Stimulated activated CD8-positive, alpha-beta memory T cell treated with anti-CD3 and anti-CD28 coated beads, Interleukin-2, amount 100 ng/mL, for 1 hour (primary cell): ENCODE results near the gene STK4.

Source experiments
- DNase-seq, 2 donors: peaks; one replicate each; pipeline ENCODE4 v3.0.0-alpha.2; 2020; ENCODE audit warnings: low read depth in 2 of 2

The STK4 gene

DNA sequence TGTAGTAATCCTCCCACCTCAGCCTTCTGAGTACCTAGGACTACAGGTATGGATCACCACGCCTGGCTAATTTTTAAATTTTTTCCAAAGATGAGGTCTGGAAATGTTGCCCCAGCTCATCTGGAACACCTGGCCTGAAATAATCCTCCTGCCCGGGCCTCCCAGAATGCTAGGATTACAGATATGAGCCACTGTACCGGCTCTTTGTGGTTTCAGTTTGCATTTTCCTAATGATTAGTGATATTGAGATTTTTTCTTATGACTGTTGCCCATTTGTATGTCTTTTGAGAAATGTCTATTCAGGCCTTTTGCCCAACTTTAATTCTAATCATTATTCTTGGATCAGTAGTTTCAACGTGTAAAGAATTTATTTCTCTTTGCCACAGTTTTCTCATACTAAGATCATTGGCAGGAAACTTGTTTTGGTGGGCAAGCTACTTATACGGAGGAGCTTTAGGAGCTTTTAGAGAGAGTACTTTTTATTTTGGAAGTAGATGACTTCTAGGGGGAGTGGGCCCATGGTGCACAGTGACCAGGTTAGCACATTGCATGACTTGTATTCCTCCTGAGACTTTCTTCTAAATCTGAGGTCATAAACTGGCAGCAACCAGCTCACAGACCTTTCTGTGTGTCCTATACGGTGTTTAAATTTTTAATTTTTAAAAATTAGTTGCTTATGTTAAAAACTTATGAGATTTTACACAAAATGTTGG is 62.3 kb downstream of the STK4 start:
- DNase-seq = no peak

DNA sequence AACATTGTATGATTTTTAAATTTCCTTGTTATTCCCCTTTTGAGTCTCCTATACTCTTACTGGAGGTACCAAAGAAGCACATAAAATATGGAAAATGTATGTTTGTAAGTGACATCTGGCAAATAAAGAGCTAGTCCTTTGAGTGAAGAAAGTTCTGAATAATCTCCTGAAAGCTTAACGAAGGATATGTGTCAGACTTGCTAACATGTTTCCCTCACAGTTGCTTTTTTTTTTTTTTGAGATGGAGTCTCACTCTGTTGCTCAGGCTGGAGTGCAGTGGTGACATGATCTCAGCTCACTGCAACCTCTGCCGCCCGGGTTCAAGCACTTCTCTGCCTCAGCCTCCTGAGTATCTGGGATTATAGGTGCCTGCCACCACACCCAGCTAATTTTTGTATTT is 63.6 kb downstream of the STK4 start:
- no peak for DNase-seq

DNA sequence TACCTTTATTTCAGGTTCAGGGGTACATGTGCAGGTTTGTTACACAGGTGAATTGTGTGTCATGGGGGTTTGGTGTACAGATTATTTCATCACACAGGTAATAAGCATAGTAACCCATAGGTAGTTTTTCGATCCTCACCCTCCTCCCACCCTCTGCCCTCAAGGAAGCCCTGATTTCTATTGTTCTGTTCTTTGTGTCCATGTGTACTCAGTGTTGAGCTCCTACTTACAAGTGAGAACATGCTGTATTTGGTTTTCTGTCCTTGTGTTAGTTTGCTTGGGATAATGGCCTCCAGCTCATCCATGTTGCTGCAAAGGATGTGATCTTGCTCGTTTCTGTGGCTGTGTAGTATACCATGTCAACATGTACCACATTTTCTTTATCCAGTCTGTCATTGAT is 66.0 kb downstream of the STK4 start:
- DNase-seq = no peak

DNA sequence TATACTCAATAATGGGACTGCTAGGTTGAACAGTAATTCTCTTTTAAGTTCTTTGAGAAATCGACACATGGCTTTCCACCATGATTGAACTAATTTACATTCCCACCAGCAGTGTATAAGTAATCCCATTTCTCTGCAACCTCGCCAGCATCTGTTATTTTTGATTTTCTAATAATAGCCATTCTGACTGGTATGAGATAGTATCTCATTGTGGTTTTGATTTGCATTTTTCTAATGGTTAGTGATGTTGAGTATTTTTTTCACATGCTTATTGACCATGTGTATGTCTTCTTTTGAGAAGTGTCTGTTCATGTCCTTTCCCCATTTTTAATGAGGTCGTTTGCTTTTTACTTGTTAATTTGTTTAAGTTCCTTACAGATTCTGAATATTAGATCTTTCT is 66.5 kb downstream of the STK4 start:
- no peak for DNase-seq

DNA sequence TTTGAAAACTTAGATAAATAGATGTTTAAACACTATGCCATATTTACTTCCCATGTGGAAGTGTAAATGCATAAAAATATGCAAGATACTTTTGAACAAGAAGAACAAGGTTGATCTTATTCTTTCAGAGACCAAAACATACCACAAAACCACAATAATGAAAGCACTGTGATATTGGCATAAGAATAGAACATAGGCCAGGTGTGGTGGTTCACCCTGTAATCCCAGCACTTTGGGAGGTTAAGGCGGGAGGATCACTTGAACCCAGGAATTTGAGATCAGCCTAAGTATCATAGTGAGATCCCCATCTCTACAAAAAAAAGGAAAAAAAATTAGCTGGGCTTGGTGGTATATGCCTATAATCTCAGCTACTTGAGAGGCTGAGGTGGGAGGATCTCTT is 68.1 kb downstream of the STK4 start:
- no peak for DNase-seq

DNA sequence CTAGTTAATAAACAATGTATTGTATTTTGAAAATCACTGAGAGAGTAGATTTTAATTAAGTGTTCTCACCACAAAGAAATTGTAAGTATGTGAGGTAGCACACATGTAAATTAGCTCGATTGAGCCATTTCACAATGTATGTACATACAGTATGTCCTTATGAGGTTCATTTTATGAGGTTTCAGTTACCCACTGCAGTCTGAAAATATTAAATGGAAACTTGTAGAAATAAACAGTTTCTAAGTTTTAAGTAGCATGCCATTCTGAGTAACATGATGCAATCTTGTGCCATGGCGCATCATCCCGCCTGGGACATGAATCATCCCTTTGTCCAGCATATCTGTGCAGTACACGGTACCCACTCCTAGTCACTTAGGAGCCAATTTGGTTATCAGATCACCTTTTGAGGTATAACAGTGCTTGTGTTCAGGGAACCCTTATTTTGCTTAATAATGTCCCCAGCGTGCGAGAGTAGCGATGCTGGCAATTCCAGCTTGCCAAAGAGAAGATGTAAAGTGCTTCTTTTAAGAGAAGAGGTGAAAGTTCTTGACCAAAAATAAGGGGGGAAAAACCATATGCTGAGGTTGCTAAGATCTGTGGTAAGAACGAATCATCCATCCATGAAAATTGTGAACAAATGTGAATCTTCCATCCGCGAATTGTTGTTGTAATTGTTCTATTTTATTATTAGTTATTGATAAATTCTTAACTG is 69.9 kb downstream of the STK4 start:
- DNase-seq = no peak

DNA sequence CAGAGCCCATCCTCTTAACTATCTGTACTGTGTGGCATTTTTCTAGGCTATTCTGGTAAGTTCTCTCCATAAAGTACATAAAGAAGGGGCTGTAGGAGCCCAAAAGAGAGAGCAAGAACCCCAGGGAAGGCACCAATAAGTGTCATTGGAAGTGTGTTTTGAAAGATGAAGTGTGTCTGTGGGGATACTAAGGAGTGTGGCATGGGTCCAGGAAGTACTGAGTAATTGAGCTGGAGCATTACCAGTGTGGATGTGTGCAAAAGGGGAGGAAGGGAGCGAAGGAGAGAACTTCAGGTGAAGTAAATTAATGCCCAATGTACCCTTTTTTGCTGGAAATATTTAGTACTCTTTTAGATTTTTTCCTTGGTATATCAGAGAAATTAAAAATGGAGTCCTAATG is 70.7 kb downstream of the STK4 start:
- DNase-seq = no peak

DNA sequence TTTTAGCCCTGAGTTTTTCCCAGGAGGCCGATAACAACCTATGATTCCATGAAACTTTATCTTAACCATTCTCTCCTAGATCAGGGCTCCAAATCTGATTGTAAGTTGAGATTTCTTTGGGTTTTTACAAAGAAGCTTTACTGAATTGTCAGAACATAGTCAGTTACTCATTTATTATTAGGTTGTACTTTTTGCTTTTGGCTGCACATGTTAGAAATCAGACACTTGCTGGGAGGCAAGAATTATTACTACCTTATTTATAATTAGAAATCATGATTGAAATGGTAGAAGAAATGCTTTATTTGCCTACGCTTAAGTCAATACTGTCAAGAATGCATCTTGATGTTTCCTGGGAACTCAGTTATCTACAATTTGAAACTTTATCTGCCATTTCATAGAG is 71.3 kb downstream of the STK4 start:
- no peak for DNase-seq

DNA sequence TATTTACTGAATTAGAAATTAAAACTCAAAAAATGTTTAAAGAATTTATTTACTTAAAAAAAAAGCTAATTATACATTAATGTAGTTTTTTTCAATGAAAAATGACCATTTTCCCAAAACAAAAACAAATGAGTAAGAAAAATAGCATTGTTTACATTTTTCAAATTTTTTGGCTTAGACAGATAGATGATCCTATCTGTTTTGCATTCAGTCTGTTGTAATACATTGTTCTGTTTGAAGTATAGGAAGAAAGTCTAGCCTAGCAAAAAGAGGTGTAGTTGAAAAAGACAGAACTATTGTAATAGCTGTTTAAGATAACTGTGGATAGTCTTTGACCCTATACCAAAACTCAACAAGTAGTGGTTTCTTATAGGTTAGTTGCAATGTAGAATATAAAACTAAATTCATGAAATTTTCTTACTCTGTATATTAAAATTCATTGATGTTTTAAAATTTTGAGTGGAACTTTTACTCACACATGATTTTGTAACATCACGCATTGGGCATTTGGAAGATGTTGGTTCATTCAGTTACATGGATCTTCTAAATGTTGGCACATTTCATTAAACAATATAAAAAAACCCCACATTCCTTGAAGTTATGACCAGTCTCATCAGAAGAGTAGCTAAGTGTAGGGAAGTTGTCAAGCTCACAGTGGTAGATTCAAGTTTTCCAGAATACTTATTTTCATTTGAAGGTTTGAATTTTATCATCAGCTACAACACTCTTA is 72.6 kb downstream of the STK4 start:
- DNase-seq = no peak

DNA sequence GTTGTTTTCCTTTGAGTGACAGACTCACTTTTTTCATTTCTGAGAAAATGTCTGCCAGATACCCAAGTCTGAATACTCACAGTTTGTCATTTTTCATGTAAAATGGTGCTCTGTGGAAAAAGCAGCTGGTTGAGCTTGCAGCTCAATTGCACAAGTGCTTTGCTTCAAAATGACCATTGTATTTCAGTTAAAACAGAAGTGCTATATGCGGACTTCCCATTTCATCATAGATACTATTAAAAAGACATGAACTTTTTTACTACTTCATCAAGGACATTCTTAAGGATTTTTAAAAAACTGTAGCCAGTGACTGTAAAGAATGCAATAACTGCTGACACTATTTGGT is 73.1 kb downstream of the STK4 start:
- DNase-seq = no peak

DNA sequence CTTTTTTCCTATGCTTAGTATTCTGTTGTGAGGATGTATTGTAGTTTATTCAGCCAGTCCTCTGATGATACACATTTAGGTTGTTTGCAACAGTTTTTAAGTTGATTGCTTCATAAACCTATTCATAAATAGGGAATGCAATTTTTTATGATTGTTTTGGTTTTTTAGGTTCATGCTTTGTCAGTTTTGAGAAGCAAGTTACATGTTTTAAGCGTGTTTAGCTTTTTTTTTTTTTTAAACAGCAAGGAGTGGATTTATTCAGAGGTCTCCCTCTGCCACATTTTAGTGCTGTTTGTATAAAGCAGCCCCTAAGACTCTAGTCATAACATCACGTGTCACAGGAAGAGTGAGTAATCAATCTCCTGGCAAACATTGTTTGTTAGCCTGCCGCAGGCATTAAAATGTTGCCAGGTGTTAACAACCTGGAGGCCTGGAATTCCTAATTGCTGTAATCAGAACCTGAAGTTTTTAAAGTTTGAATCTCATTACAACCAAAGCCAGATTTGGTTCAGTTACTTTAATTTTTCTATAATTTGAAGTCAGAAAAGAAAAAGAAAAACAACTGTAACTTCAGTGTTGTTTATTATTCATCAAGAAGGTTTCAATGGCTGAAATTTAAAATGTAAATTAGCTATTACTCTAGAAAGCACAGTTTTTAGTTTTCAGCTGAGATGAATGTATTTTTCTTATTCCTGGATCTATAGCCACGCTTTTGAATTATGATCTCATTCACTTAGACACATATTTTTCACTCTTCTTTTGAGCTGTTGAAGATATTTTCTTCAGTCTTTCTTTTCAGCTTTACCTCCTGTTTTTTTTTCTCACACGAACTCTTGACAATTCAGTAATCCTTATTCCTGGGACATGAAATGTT is 75.4 kb downstream of the STK4 start:
- no peak for DNase-seq

DNA sequence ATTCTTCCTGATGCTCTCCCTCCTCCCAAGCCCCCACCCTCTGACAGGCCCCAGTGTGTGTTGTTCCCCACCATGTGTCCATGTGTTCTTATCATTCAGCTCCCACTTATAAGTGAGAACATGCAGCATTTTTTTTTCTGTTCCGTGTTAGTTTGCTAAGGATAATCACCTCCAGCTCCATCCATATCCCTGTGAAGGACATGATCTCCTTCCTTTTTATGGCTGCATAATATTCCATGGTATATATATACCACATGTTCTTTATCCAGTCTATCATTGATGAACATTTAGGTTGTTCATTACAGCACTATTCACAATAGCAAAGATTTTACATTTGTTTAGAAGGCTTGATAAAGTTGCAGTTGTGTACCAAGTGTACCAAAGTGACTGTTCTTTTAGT is 76.7 kb downstream of the STK4 start:
- no peak for DNase-seq

DNA sequence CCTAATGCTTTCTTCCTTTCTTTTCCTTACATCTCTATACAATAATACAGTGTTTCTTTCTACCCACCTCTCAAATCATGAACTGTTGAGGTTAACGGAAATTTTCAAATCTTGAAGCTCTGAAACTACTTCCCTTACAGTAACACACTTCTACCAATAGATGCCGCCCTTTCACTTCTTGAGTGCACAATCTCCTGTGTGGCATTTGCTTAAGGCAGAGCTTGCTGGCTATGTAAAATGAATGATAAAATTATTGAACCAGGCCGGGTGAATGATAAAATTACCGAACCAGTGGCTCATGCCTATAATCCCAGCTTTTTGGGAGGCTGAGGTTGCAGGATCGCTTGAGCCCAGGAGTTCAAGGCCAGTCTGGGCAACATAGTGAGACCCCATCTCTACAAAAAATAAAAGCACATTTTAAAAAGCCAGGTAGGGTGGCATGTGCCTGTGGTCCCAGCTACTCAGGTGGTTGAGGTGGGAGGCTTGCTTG is 77.8 kb downstream of the STK4 start:
- DNase-seq = no peak

DNA sequence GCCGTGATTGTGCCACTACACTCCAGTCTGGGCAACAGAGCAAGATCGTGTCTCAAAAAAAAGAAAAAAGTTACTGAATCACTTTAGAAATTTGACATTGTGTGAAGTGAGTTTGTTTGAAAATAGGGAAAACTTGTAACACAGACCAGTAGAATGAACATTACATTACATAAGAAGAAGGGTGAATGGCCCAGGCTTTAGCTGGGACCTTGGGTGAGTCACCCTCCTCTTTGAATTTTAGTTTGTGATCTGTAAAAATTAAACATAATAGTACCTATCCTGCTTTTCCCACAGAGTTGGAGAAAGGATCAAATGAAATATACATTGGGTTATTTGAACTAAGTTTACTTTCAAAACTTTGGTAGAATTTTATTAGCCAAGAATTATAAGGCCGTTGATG is 78.3 kb downstream of the STK4 start:
- no peak for DNase-seq

DNA sequence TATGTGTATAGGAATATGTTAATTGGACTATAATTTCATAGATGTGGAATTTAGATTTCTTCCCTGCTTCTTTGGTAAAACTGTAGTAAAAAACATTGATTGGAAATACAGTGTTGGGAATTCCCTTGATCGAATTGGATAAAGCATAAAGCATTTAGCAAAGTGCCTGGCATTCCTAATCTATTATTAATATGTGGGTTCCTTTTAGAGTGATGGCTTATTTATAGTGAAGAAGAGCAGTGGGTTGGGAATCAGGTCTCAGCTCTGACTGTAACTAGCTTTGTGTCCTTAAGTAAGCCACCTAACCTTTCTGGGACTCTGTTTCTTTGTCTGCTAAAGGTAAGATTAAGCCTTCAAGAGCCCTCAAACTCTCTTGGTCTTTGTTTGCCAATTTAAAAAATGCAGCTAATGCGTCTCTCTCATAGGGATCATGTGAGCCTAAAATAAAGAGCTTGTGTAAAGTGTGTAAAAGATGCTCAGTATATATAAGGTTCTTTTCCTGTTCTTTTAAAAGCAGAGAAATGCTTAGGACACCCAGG is 81.3 kb downstream of the STK4 start:
- DNase-seq = no peak

DNA sequence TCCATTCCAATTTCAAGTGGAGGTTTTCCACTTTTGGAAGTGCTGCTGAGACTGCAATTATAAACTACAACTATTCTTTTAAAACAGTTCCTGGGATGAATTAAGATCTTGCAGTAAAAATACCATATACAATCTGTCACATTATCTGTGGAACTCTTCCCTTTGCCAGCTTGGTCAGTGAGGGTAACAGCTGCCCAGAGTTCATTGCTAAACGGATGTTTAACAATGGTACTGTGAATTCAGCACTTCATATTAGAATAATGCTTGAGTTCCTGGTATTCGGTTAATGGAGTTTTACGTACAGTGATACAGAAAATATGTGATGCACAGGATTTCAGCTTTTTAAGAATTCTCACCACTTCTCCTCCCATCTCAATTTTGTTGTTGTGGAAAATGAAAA is 83.1 kb downstream of the STK4 start:
- DNase-seq = no peak

DNA sequence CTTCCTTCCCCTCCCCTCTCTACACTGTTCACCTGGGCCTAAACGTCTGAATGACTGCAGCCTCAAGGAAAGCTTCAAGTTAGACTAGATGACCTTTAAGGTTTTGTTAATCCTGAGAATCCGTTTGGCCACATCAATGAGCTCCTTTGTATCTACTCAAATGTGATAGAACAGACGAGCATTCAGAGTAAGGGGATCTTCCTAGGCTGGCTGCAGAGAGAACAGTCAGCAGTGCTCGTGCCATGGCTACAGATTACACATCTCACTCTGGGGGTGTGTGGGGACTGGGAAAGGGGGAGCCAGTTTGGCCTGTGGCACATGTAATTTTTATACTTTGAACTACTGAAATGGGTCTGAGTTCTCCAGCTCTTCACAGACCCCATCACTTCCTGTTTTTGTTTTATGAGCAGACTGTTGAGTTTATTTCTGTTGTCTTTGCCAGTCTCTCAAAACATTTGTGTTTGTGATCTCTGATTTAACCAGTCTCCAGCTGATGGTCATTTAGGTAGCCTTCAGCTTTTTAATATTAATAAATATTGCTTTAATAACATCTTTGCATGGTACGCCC is 83.7 kb downstream of the STK4 start:
- DNase-seq = no peak

DNA sequence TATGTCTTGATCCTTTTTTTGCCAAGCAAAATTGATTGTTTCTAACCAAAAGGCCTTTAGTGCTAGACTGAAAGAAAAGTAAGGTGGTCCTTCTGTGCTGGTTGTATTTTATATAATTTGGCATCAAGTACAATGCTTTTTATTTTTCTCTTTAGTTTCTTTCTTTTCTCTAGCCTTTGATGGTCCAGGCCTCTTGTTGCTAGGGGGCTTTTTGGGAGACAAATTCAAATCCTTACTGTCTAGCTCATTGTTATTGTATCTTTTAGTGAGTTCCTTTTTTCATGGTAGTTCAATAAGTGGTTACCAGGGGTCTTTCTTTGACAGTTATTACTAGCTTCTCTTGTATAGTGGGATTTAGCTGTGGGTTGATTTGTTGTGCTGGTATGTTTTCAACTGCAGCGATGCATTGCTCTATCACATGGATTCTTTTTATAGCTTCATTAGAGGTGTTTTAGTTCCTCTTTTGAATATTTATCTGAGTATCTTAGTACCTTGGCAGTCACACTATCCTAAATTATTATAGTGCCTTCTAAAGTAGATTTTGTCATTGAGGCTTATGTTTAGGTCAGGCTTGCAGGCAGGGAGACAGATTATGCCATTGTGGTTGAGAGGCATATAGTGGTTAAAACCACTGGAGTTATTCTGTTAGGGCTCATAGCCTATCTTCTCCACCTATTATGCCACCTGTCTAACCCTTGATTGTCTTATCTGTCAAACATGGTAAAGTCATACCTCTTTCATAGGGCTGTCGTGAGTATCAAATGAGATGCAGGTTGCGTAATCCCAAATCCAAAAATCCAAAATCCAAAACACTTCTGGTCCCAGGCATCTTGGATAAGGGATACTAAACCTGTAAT is 85.1 kb downstream of the STK4 start:
- DNase-seq = no peak

DNA sequence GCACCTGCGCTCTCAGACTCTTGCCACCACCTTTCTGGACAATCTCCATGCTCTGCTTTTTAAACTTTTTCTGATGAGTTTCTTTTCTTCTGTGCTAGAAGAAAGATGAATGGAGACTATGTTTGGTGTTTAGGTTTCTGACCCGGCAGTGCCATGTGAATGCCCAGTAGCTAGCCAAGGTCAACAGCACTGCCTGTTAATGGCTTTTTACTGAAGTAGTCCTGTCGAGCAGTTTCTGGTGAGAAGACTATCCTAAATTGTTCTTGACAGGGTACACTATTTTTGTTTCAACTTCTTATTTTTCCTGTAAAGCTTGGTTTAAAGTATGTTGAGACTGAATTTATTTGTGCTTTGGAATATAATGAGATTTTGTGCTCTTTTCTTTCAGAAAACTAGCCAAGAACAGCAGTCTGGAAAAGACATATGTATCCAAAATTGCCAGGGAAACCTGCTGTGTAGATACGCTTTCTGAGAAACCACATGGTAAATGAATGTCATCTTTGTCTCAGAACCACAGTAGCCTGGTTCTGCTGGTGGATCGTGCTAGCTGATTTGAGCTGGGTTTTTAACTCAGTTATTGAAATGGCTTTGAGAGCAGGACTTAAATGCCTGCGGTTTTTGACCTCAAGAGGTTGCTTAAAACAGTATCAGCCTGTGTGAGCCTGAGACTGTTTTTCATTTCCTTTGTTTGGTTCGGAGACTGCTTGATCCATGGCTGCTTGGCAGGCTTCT is 86.6 kb downstream of the STK4 start:
- no peak for DNase-seq
